A673 (cell line): ENCODE measurements around the gene CFAP99. TPM values are rescaled to one million over a fixed set of nuclear protein-coding genes. Genes with fewer than 3 reads are reported as not detected.
"Not testable (repeated sequence)": the region's sequence is repeated elsewhere in the genome, so short reads cannot be mapped to it uniquely, and the experiment has no call there.

ENCODE experiments used
- BruUV-seq: library from RNA; stranded (reverse); fragments of 400-500 nt; replicated peaks from 2 replicates; lab custom pipeline; 2021; lab: Mats Ljungman, UMichigan
- CTCF ChIA-PET: fragments of 300-600 bp; sonication (Branson Sonifier 250); formaldehyde crosslinking; loops from one replicate; lab custom pipeline; 2022; ENCODE audit warnings: antibody characterized with exemption; lab: Charles Lee
- POLR2A ChIA-PET: fragments of 300-600 bp; sonication (Branson Sonifier 250); formaldehyde crosslinking; loops from one replicate; lab custom pipeline; 2022; ENCODE audit warnings: antibody characterized with exemption; ENCODE audit not compliant: low non-redundant PET; lab: Charles Lee
- DNase-seq: peaks from one replicate; pipeline ENCODE4 v3.0.0-alpha.2; 2015; ENCODE audit warnings: low spot score
- H3K27ac ChIP-seq: fragments of 200-600 bp; sonication (generic); 2 replicates; pipeline ENCODE4 v1.5.1; 2016; ENCODE audit warnings: mixed run types, low read depth, mild to moderate bottlenecking, mixed read lengths, antibody characterized with exemption, low read length; ENCODE audit not compliant: poor library complexity, severe bottlenecking
- H3K27me3 ChIP-seq: fragments of 200-600 bp; sonication (generic); replicated peaks from 2 replicates; pipeline ENCODE4 v1.6.1; 2017; ENCODE audit warnings: mixed run types, low read depth, mild to moderate bottlenecking, mixed read lengths, antibody characterized with exemption, low read length; ENCODE audit not compliant: insufficient read depth, poor library complexity
- H3K36me3 ChIP-seq: fragments of 200-600 bp; sonication (generic); 2 replicates; pipeline ENCODE4 v1.6.1; 2016; ENCODE audit warnings: mixed run types, mild to moderate bottlenecking, mixed read lengths, antibody characterized with exemption, low read length; ENCODE audit not compliant: insufficient read depth, poor library complexity, severe bottlenecking
- H3K4me1 ChIP-seq: fragments of 200-600 bp; sonication (generic); 2 replicates; pipeline ENCODE4 v1.6.1; 2017; ENCODE audit warnings: mixed run types, mild to moderate bottlenecking, mixed read lengths, antibody characterized with exemption, low read length; ENCODE audit not compliant: insufficient read depth, poor library complexity, severe bottlenecking
- H3K4me3 ChIP-seq: fragments of 200-600 bp; sonication (generic); 2 replicates; pipeline ENCODE4 v1.5.1; 2016; ENCODE audit warnings: low read depth, mixed run types, mild to moderate bottlenecking, mixed read lengths, low read length; ENCODE audit not compliant: poor library complexity, severe bottlenecking
- H3K9me3 ChIP-seq: fragments of 200-600 bp; sonication (generic); 2 replicates; pipeline ENCODE4 v1.6.1; 2016; ENCODE audit warnings: mixed run types, low read depth, mild to moderate bottlenecking, mixed read lengths, antibody characterized with exemption, low read length; ENCODE audit not compliant: poor library complexity, severe bottlenecking
- CTCF ChIP-seq: fragments of 300-800, 200-600 bp; sonication (generic); conservative IDR thresholded peaks from 2 replicates; pipeline ENCODE4 v1.5.1; 2017; ENCODE audit warnings: low read depth, mild to moderate bottlenecking, antibody characterized with exemption, low read length, moderate library complexity, mixed read lengths
- EZH2 ChIP-seq: fragments of 200-600 bp; sonication (generic); IDR thresholded peaks from 2 replicates; pipeline ENCODE4 v1.6.1; 2017; ENCODE audit warnings: borderline replicate concordance, low read depth, mild to moderate bottlenecking, mixed read lengths, antibody characterized with exemption, low read length; ENCODE audit not compliant: poor library complexity, severe bottlenecking
- intact Hi-C: fragments of 100-400 bp; cut with micrococcal nuclease; formaldehyde crosslinking; loops from one replicate; pipeline ENCODE4 v1.10.0; 2022; ENCODE audit not compliant: unreplicated experiment
- total RNA-seq: library from RNA; stranded (reverse); gene quantifications from 2 replicates; pipeline ENCODE4 v1.2.3, GENCODE V29; 2021

CFAP99 gene
- total RNA-seq, 1 experiment from 2014 or later: not detected

GRCh38 chr4:2428496-2429213, 9.9 kb downstream of the CFAP99 start:
- H3K4me1 ChIP-seq: no peaks in the 10 kb centered on the region
- TF ChIP-seq CTCF: no peak
- no peak for TF ChIP-seq EZH2
- ChIA-PET CTCF (interaction anchor here (0.6 to 1.0 kb wide), 2 partner anchors 13 to 38 kb away, joined by 3 to 5 read pairs; no protein-coding TSS in a partner anchor), POLR2A (no interaction called here)
- no peak overlapping the region for H3K27ac ChIP-seq
- H3K4me3 ChIP-seq: no peak overlapping the region
- no peaks in the 10 kb centered on the region for H3K36me3 ChIP-seq
- H3K27me3 ChIP-seq: no peaks in the 10 kb centered on the region
- DNase-seq: no peak
- no peaks in the 10 kb centered on the region for H3K9me3 ChIP-seq
- BruUV-seq: no TSS peak
- intact Hi-C loops: no loop called here

DNA sequence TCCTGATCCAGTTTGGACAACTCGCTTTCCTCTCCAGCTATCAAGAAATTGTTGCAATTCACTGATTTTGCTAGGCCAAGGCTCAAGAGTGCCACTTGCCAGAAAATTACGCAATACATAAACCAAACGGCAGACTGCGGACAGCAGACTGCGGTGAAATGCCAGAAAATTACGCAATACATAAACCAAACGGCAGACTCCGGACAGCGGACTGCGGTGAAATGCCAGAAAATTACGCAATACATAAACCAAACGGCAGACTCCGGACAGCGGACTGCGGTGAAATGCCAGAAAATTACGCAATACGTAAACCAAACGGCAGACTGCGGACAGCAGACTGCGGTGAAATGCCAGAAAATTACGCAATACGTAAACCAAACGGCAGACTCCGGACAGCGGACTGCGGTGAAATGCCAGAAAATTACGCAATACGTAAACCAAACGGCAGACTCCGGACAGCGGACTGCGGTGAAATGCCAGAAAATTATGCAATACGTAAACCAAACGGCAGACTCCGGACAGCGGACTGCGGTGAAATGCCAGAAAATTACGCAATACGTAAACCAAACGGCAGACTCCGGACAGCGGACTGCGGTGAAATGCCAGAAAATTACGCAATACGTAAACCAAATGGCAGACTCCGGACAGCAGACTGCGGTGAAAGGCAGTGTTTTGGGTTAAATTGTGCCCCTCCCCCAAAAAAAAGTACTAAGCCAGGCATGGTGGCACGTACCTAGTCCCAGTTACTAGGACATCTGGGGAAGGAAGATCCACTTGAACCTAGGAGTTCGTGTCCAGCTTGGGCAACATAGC, 11.4 kb downstream of the CFAP99 start:
- POLR2A ChIA-PET, H3K36me3 ChIP-seq, CTCF ChIA-PET, BruUV-seq, H3K4me3 ChIP-seq, H3K4me1 ChIP-seq, H3K27me3 ChIP-seq, H3K9me3 ChIP-seq, H3K27ac ChIP-seq, intact Hi-C loops, DNase-seq: not testable (repeated sequence)

GRCh38 chr4:2432004-2432403, 13.2 kb downstream of the CFAP99 start:
- Histone ChIP-seq H3K27ac (no peak overlapping the region), H3K4me3 (no peak overlapping the region), H3K9me3 (no peaks in the 10 kb centered on the region), H3K4me1 (peaks cover 5% of the 10 kb centered on the region), H3K27me3 (no peaks in the 10 kb centered on the region), H3K36me3 (no peaks in the 10 kb centered on the region)
- CTCF ChIA-PET: no interaction called here
- no peak for DNase-seq
- intact Hi-C loops: no loop called here
- TF ChIP-seq CTCF (no peak), EZH2 (no peak)
- POLR2A ChIA-PET: no interaction called here
- BruUV-seq: no TSS peak
